PFSK-1 (cell line): Measurements from ENCODE around the gene MC1R.

Experiments used
- FOXP2 ChIP-seq: optimal IDR thresholded peaks from 2 replicates; pipeline ENCODE3; 2011; ENCODE audit warnings: borderline replicate concordance, control low read depth, inconsistent platforms; ENCODE audit not compliant: insufficient read depth; ENCODE audit errors: extremely low read length, extremely low read depth
- SIN3A ChIP-seq: IDR thresholded peaks from 2 replicates; pipeline ENCODE4 v1.6.1; 2012; ENCODE audit warnings: mild to moderate bottlenecking, low read length, moderate library complexity, borderline replicate concordance; ENCODE audit not compliant: insufficient read depth
- TF ChIP-seq, protein P1 (sequence below), 2 experiments: IDR thresholded peaks; 2 replicates each; pipeline versions ENCODE4 v1.6.1 to v1.8.0; 2011 to 2012; ENCODE audit warnings: low read depth in 2 of 2, low read length in 2 of 2, control low read depth in 1 of 2, inconsistent platforms in 1 of 2, mild to moderate bottlenecking in 1 of 2, moderate library complexity in 1 of 2; ENCODE audit not compliant: insufficient read depth in 1 of 2

DNA sequence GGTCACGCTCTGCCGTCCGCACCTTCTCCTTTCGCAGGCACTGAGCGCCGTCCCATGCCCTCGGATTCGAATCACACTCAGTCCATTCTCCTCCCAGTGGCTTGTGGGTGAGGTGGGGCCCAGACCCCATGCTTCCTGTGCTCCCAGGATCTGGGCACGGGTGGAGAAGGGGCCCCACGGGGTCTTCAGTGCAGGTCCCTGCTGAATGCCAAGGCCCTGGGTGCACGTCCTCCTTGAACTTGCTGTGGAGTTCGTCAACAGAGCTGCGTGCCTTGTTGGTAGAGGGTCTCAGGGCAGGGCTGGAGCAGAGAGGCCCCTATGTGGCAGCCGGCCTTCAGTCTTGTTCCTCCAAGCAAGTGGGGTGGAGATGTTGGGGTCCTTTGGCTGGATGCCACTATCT lies 7.3 kb upstream of the MC1R start:
- TF ChIP-seq, protein P1, sequence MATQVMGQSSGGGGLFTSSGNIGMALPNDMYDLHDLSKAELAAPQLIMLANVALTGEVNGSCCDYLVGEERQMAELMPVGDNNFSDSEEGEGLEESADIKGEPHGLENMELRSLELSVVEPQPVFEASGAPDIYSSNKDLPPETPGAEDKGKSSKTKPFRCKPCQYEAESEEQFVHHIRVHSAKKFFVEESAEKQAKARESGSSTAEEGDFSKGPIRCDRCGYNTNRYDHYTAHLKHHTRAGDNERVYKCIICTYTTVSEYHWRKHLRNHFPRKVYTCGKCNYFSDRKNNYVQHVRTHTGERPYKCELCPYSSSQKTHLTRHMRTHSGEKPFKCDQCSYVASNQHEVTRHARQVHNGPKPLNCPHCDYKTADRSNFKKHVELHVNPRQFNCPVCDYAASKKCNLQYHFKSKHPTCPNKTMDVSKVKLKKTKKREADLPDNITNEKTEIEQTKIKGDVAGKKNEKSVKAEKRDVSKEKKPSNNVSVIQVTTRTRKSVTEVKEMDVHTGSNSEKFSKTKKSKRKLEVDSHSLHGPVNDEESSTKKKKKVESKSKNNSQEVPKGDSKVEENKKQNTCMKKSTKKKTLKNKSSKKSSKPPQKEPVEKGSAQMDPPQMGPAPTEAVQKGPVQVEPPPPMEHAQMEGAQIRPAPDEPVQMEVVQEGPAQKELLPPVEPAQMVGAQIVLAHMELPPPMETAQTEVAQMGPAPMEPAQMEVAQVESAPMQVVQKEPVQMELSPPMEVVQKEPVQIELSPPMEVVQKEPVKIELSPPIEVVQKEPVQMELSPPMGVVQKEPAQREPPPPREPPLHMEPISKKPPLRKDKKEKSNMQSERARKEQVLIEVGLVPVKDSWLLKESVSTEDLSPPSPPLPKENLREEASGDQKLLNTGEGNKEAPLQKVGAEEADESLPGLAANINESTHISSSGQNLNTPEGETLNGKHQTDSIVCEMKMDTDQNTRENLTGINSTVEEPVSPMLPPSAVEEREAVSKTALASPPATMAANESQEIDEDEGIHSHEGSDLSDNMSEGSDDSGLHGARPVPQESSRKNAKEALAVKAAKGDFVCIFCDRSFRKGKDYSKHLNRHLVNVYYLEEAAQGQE (IDR thresholded peaks at IDR 0.05; ENCODE audit: insufficient read depth in 1 of 2, low read depth in 2 of 2, low read length in 2 of 2), result no peak
- no peak for TF ChIP-seq SIN3A
- TF ChIP-seq FOXP2, result no peak
